PFSK-1 (cell line): ENCODE data around the gene VANGL1.

Source experiments
- POLR2AphosphoS5 ChIP-seq: IDR thresholded peaks from 2 replicates; pipeline ENCODE4 v1.6.1; 2012; ENCODE audit warnings: low read depth, mild to moderate bottlenecking, control low read depth, low read length, moderate library complexity
- SIN3A ChIP-seq: IDR thresholded peaks from 2 replicates; pipeline ENCODE4 v1.6.1; 2012; ENCODE audit warnings: mild to moderate bottlenecking, low read length, moderate library complexity, borderline replicate concordance; ENCODE audit not compliant: insufficient read depth
- TAF1 ChIP-seq: IDR thresholded peaks from 2 replicates; pipeline ENCODE4 v1.6.1; 2012; ENCODE audit warnings: low read length, control low read depth, borderline replicate concordance; ENCODE audit not compliant: insufficient read depth
- TF ChIP-seq, protein P1 (sequence below), 2 experiments: IDR thresholded peaks; 2 replicates each; pipeline versions ENCODE4 v1.6.1 to v1.8.0; 2011 to 2012; ENCODE audit warnings: low read depth in 2 of 2, low read length in 2 of 2, control low read depth in 1 of 2, inconsistent platforms in 1 of 2, mild to moderate bottlenecking in 1 of 2, moderate library complexity in 1 of 2; ENCODE audit not compliant: insufficient read depth in 1 of 2

DNA sequence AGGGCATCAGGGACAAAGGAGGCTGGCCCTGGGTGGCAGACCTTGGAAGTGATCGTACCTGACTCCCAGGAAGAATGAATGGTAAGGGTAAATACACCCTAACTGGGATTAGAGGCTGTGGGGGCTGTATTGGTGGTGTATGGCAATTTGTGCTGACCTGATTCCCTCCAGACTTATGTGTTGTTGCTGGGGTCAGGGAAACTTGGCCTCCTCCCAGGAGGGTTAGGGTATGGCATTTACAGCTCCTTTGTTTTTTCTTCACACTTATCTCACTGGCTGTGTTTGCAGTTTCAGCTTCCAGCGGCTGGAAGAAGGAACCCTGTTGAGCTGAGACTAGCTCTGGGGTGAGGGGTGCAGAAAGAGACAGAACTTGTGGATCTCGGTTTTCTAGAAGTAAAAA, 8.2 kb downstream of the VANGL1 start:
- TF ChIP-seq POLR2AphosphoS5 = no peak
- no peak for TF ChIP-seq TAF1
- no peak for TF ChIP-seq SIN3A
- TF ChIP-seq, protein P1, sequence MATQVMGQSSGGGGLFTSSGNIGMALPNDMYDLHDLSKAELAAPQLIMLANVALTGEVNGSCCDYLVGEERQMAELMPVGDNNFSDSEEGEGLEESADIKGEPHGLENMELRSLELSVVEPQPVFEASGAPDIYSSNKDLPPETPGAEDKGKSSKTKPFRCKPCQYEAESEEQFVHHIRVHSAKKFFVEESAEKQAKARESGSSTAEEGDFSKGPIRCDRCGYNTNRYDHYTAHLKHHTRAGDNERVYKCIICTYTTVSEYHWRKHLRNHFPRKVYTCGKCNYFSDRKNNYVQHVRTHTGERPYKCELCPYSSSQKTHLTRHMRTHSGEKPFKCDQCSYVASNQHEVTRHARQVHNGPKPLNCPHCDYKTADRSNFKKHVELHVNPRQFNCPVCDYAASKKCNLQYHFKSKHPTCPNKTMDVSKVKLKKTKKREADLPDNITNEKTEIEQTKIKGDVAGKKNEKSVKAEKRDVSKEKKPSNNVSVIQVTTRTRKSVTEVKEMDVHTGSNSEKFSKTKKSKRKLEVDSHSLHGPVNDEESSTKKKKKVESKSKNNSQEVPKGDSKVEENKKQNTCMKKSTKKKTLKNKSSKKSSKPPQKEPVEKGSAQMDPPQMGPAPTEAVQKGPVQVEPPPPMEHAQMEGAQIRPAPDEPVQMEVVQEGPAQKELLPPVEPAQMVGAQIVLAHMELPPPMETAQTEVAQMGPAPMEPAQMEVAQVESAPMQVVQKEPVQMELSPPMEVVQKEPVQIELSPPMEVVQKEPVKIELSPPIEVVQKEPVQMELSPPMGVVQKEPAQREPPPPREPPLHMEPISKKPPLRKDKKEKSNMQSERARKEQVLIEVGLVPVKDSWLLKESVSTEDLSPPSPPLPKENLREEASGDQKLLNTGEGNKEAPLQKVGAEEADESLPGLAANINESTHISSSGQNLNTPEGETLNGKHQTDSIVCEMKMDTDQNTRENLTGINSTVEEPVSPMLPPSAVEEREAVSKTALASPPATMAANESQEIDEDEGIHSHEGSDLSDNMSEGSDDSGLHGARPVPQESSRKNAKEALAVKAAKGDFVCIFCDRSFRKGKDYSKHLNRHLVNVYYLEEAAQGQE (IDR thresholded peaks at IDR 0.05; ENCODE audit: insufficient read depth in 1 of 2, low read depth in 2 of 2, low read length in 2 of 2) = no peak
